Measurements from ENCODE around the gene ZNF70.
A peak's percentile ranks its signal among the peaks of the same experiment; 100 is the strongest.

The ZNF70 gene

DNA sequence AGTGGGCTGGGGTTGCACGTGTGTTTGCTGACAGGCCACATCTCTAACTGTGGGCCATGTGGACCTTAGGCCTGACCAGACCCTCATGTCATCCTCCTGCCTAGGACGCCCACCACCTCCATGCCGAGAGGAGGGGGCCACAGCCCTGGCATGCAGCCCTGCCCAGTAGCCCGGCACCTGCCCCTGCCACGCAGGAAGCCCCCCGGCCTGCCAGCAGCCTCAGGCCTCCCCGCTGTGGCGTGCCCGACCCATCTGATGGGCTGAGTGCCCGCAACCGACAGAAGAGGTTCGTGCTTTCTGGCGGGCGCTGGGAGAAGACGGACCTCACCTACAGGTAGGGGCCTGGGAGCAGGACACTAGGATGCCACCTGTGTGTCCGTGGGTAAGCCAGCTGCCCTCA is 28.2 kb upstream of the ZNF70 start:
- DNase-seq (ENCODE audit: low spot score): no peak

- no peak for DNase-seq (ENCODE audit: low spot score)
Measured at GRCh38 chr22:23778577-23778900, 27.6 kb upstream of the ZNF70 start.

- DNase-seq (ENCODE audit: low spot score): no peak
Measured at GRCh38 chr22:23777776-23778576, 27.1 kb upstream of the ZNF70 start.

GRCh38 chr22:23775779-23776375 is 25.0 kb upstream of the ZNF70 start:
- no peak for DNase-seq (ENCODE audit: low spot score)

- DNase-seq (ENCODE audit: low spot score): no peak
Measured at GRCh38 chr22:23774922-23775436, 24.1 kb upstream of the ZNF70 start.

- DNase-seq (ENCODE audit: low spot score): no peak
Measured at GRCh38 chr22:23774114-23774921, 23.4 kb upstream of the ZNF70 start.

DNA sequence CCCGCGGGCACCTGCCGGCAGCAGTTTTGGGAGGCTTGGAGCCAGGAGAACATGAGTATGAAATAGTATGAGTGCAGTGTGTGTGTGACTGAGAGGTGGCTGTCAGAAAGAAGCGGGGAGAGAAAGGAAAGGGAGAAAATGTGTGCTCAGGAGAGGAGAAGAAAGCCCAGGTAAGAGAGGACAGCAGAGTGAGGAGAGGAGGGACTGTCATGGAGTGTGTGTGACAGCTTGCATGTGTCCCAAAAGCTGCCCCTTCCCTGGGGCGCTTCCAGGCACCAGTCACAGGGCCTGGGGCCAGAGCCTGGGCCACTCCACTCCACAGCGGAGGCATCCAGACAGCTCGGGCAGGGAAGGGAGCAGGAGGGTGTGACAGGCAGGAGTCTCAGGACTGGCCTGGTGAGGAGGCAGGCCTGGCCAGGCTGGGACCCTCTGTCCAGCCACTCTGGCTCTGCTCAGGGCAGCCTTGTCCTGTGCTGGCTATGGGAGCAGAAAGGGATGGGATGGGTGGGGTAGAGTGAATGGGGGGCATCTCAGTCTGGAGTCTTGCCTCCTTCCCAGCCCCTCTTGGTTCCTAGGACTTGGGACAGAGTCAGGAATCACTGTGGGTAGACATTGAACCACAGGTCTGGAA is 22.7 kb upstream of the ZNF70 start:
- DNase-seq (ENCODE audit: low spot score): no peak

DNA sequence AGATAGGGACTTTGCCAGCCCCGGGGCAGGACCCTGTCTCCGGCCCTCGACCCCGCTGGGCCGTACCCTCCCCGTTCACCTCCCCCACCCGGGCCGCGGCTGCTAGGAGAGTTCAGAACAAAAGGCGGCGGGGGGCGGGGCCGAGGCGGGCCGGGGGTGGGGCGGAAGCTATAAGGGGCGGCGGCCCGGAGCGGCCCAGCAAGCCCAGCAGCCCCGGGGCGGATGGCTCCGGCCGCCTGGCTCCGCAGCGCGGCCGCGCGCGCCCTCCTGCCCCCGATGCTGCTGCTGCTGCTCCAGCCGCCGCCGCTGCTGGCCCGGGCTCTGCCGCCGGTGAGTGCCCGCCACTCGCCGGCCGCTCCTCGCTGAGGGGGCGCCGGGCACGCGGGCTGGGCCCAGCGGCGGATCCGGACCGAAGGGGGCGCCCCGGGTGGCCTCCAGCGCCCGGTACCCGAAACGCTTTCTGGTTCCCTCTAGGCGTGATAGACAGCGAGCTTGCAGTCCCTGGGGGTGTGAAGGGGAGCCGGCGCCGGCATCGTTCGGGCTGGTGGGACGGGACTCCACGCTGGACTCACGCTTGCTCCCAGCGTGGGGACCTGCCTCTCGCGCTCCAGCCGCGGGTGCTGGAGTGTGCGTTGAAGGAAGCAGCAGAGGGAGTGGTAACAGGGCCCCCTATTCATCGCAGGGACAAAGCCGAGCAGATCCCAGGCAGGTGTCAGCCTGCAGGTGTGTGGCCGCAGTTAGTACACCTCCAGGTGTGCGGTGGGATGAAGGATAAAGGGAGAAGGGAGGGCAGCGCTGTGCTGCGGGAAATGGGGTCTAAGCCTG is 21.9 kb upstream of the ZNF70 start, which contains the start of gene MMP11:
Gene MMP11, plus strand, starts transcription at position 201 of the 825 bp plus-strand sequence. Its CDS starts 22 bp downstream, at position 223.
- DNase-seq (ENCODE audit: low spot score): no peak

- no peak for DNase-seq (ENCODE audit: low spot score)
Measured at GRCh38 chr22:23772315-23772648, 21.4 kb upstream of the ZNF70 start.

DNA sequence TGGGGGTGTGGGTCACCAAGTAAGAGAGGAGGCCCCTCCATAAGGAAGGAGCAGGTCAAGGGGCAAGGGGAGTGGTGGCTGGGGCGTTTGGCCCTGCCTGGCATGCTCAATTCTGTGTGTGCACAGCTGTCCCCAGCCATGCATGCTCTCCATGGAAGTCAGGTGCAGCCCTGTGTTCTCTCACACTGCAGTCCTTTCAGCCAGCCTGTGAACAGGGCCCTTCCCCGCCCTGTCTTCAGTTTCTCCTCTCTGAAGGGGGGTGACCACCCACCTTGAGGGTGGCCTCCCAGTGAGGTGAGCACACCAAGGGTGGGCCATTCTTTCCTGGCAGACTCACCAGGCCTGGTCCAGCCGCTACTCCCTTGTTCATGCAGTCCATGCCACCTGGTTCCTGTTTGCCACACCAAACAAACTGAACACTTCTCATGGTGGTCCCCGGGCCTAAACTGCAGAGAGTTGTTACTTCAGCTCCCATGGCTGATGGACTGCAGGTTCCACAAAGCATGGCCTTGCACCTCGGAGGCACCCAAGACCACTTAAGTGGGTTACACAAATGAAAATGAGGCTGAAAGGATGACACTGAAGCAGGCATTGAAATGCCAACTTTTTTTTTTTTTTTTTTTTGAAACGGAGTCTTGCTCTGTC is 18.5 kb upstream of the ZNF70 start:
- no peak for DNase-seq (ENCODE audit: low spot score)

DNA sequence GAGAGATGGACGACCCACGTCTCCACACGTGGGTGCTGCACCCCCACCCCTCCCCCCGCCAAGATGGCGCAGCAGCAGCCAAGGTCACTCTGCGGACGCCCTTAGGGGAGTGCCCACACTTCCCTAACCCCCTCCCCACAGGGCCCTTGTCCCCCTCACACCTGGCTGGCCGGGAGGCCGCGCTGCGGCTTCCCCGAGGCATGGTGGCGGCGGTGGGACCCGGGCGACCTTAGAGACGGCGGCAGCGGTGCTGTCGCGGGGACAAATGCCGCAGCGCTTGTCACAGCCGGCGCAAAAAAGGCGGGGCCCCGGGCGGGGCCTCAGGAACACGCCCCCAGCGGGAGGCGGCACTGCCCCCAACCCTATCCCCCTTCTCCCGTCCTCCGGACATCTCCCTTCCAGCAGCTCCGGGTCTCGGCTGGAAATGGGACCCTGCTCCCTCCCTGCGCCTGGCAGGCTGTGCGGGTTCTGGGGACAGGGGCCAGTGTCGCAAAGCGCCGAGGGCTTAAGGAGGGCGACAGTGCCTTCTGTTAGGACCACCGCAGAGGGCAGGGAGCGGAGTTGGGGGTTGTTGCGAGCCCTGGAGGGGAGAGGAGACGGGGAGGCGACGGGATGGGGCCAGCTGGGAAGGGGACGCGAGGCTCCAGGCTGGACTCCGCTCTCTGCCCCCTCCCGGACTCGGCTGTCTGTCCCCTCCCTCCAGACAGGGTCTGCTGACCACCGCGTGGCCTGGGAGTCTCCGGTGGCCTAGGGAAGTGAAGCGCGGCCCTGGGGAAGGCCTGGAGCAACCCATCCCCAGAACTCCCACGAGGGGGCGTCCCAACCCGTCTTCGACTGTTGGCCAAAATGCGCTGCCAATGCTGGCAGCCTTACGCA is 17.0 kb upstream of the ZNF70 start, which contains the start of gene CHCHD10:
Gene CHCHD10, minus strand, starts transcription at position 300 of the 876 bp plus-strand sequence. Its CDS starts 98 bp downstream, at position 202.
- DNase-seq (ENCODE audit: low spot score): peak; percentile 73

GRCh38 chr22:23767303-23767672 is 16.4 kb upstream of the ZNF70 start:
- DNase-seq (ENCODE audit: low spot score): no peak

- no peak for DNase-seq (ENCODE audit: low spot score)
Measured at GRCh38 chr22:23764899-23765881, 14.3 kb upstream of the ZNF70 start.

DNA sequence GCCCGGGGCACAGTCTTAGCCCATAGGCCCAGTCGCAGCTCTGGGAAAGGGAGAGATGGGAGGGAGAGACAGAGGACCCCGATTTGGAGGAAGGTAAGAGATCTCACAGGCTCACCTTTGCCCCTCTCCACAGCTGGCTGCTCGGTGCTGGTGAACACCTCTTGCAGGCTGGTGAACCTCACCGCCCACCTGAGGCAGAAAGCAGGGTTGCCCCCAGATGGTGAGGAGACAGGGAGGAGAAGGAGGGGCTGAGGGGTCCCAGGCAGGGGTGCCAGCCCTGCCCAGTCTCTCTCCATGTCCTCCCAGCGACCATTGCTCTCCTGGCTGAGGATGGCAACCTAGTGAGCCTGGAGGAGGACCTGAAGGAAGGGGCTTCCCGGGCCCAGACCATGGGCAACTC is 13.0 kb upstream of the ZNF70 start:
- no peak for DNase-seq (ENCODE audit: low spot score)

DNA sequence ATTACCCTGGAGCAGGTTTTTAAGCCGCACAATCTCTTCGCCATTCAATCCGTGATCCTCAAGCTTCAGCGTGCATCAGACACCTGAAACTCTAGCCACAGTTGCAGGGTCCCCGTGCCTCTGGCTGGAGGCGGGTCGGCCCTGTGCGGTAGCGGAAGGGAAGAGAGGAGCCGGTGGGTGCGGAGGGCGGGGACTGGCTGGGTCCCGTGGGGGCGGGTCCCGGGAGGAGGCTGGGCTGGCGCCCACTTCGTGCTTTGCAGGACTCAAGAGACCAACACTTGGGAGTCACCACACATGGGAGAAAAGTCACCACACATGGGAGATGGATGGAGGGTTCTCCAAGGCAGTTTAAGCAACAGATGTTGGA is 12.7 kb upstream of the ZNF70 start:
- DNase-seq (ENCODE audit: low spot score): no peak

GRCh38 chr22:23762842-23763578 is 12.1 kb upstream of the ZNF70 start, which contains the start of gene C22orf15:
Gene C22orf15, plus strand, starts transcription at chr22:23762990. Its CDS starts 317 bp downstream, at chr22:23763307.
- DNase-seq (ENCODE audit: low spot score): no peak

DNA sequence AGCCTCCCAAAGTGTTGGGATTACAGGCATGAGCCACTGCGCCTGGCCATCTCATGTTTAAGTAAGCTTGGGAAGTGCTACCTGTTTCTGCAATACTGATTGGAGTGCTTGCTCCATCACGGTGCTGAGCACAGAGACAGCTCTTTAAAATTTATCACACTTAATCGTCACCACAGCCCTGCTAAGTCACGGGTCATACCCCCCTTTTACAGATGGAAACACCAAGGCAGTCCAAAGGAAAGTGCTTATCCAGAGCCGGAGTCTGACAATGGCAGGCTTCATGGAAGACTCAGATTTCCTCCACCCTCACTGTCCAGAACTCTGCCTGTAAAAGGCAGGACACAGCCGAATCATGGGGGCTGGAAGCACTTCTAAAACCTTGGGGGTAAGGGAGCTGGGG is 9.1 kb upstream of the ZNF70 start:
- DNase-seq (ENCODE audit: low spot score): no peak

- DNase-seq (ENCODE audit: low spot score): no peak
Measured at GRCh38 chr22:23759566-23759965, 8.7 kb upstream of the ZNF70 start.
